ENCODE results near the gene USP6NL.

DNA sequence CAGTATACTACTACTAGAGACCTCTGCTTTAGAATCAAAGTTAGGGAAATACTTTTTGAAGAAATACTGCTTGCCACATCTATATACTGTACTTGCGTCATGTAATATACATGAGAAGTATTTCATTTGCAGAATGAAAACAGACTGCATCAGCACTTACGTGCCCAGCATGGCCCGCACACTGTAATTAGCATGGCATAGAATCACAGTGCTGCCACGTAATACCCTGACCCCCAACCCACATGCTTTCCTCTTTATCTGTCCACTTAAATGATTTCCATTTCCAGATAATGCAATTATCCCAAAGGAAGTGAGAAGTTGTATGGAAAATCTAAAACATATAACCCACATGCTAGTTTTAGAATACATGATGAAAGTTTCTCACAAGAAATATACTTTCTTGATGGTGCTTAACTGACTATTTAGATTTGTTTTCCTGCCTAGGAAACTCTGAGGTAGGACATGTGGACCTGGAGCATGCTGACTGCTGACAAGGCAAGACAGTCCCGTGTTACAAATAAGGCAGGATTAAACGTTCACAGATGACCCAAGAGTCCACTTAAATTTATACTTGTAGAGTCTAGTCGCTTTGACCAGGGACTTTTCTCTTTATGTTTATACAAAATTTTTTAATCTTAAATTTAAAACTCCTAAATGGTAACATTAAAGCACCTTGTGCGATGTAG lies 12.6 kb downstream of the USP6NL start:
- TF ChIP-seq, protein P1, sequence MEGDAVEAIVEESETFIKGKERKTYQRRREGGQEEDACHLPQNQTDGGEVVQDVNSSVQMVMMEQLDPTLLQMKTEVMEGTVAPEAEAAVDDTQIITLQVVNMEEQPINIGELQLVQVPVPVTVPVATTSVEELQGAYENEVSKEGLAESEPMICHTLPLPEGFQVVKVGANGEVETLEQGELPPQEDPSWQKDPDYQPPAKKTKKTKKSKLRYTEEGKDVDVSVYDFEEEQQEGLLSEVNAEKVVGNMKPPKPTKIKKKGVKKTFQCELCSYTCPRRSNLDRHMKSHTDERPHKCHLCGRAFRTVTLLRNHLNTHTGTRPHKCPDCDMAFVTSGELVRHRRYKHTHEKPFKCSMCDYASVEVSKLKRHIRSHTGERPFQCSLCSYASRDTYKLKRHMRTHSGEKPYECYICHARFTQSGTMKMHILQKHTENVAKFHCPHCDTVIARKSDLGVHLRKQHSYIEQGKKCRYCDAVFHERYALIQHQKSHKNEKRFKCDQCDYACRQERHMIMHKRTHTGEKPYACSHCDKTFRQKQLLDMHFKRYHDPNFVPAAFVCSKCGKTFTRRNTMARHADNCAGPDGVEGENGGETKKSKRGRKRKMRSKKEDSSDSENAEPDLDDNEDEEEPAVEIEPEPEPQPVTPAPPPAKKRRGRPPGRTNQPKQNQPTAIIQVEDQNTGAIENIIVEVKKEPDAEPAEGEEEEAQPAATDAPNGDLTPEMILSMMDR (IDR thresholded peaks at IDR 0.05; ENCODE audit: low read depth, low read length), result no peak
- TF ChIP-seq EZH2phosphoT487 (IDR thresholded peaks at IDR 0.05; ENCODE audit: low read depth), result no peak
